GM20431 (cell line): ENCODE measurements around the gene GORASP1.

Experiments
- in situ Hi-C: fragments of 300-500 bp; cut with MseI, MboI; formaldehyde crosslinking; loops from one replicate; pipeline ENCODE4 v1.15.0; 2020; ENCODE audit warnings: low sequenced_read_pairs; ENCODE audit not compliant: unreplicated experiment

The GORASP1 gene

DNA sequence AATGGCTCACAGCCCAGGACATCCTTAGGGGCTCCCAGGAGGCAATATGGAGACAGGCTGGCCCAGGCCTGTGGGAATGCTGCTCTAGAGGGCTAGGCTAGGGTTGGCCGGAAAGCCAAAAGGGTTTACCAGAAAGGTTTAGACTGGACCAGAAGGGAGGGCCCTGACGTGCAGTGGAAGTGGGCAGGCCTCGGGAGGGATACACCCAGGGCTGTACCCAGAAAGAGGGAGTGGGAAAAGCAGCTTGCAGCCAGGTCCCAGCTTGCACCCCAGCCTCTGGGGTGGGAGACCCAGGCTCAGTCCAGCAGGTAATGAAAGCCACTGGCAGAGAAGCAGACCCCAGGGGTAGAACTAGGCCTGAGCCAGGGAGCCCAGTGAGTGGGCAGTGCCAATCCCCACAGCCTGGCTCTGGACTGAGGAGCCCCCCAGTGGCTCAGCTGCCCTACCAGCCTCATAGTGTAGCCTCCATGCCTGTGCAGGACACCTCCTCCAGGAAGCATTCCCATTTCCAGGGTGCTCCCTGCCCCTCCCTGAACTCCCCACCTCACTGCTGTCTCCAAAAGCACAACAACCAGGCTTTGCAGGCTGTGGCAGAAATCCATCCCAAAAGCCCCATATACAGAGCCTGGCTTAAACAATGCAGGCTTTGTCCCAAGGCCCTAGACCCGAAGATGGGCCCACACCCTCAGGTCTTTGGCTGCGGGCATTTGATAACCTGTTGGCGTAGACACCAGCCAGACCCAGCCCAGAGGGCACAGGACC lies 3.5 kb downstream of the GORASP1 start:
- in situ Hi-C loops, result no loop called here

DNA sequence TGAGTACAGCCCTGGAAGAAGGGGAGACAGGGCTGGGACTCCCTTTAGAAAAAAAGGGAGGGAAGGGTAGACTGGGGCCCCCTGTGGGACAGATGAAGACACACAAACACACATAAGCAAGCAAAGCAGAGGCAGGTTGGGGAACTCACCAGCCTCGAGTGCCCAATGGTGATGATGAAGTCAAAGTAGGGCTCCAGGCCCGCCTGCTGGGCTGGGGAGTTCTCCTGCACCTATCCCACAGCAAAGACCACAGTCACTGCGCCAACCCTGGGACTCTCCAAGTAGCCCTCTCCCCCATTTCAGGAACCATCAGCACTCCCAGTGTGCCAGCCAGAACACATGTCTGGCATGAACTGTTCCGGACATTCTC lies 4.1 kb downstream of the GORASP1 start:
- in situ Hi-C loops, result no loop called here

DNA sequence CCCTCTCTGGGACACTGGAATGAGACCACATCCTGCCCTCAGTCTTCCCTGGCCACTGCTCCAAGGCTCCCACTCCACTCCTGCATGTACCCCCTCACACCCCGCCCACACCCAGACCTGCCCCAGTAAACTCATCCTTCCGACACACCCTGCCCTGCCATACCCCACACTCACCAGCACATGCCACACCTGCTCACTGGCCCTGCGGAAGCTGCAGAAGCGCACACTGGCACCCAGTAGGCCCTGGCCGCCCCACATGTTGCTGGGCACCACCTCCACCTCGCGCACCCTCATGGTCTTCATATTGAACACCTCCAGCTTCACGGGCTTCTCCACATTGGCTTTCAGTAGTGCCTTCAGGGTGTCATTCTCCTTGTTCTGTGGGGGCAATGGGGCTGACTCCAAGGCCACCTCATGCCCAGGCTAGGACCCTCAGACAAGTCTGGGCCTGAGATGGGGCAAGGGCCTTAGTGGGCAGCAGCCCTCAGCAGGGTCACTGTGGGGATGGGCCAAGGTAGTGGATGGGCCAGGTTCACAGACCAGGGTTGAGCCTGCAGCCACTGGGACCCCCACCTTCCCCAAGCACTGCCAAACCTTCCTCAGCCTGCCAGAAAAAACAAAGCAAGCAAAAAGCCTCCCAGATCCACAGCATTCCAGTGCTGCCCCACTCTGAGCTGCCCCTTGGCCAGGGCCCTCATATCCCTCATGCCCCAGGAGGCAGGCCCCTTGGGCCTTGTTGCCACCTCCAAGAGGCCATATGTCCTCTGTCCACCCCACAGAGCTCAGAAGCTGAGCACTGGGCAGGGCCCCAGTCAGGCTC lies 4.7 kb downstream of the GORASP1 start:
- in situ Hi-C loops, result no loop called here

DNA sequence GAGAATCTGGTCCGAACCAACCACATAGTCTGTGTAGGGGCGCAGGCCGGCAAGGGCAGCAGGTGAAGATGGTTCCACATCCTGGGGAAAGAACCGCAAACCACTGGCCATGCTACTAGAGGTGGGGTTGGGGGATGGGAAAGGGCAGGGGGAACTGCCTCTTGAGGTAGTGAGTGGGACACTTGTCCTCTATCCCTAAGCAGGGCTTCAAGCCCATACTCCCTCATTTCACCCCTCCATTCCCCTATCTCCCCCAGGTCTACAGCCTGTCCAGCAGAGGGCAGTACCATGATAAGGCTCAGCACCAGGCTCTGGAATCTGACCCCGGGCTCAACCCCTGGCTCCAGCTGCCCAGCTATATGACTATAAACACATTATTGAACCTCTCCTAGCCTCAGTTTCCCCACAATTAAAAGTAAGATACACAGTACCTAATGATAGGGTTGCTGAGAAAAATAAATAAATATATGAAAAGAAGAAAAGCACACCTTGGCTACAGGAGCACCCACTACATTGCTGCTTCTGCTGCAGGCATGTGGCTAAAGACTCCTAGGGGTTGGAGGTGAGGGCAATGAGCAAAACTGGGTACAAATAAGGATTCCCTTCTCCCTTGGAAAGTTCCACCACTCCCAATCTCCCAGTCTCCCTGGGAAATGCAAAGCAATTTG lies 6.3 kb downstream of the GORASP1 start:
- in situ Hi-C loops, result no loop called here

DNA sequence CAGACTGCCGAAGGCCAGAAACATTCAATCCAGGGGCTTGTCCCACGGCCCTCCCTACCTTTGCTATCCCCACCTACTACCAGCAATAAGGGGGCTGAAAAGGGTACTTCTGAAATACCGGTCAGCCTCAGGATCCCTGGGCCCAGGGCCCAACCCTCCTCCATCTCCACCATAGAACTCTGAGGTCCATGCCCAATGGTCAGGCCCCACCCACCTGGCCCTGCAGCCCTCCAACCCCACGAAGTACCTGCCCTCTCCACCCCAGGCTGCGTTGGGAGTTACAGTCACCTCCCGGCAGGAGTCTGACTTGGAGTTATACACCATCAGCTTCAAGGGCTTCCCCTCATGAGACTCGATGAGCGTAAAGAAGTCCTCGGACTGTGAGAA lies 6.9 kb downstream of the GORASP1 start:
- in situ Hi-C loops, result no loop called here

DNA sequence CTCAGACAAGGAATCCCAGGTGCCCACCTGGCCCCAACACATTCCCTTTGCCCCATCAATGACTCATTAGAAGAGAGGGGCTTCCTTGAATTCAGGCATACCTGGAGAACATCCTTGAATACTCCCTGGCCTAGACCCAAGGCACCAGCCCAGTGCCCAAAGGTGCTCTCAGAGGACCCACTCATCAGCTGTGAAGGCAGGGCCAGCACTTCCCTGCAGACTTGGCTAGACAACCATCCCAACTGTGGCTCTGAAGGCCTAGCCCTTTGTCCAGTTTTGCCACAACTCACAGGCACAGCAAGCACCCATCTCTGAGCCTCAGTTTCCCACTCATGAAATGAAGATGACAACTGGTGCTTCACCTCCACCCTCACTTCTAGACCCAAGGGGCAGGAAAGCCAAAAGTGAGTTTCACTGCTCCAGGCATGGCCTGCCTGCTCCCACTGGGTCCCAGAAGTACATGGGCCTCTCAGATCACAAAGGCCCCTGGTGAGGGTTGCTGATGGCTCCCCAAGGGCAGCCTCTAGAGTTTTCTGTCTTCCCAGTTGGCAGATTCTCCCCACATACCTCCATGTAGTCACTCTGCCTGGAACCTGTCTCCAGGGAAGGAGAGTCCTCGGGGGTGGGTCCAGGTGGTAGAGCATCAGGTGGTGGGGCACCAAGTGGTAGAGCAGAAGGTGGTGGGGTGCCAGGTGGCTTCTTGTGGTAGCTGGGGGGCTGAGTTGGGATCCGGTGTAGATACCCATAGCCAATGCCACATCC lies 7.5 kb downstream of the GORASP1 start:
- in situ Hi-C loops, result loop anchor here (25.0 kb wide), 1 partner anchor 187 kb away; the partner anchor contains the start of gene CX3CR1

DNA sequence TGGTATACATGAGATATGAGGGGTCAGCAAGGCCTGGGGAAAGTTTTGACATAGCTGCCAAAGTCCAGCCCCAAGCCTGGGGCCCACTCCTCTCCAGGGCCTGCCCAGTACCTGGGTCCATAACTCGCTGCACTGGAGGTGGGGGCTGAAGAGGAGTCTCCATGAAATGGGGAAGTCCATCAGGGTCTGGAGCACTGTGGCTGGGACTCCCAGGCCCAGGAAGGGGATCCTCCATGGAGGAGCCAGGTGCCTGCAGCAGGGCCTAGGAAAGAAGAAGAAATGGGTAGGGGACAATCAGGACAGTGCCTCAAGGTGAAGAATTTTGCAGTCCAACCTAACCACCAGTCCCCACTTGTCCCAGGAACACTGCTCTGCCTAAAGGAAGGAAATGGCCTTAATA lies 8.2 kb downstream of the GORASP1 start:
- in situ Hi-C loops, result loop anchor here (25.0 kb wide), 1 partner anchor 188 kb away; the partner anchor contains the start of gene CX3CR1

DNA sequence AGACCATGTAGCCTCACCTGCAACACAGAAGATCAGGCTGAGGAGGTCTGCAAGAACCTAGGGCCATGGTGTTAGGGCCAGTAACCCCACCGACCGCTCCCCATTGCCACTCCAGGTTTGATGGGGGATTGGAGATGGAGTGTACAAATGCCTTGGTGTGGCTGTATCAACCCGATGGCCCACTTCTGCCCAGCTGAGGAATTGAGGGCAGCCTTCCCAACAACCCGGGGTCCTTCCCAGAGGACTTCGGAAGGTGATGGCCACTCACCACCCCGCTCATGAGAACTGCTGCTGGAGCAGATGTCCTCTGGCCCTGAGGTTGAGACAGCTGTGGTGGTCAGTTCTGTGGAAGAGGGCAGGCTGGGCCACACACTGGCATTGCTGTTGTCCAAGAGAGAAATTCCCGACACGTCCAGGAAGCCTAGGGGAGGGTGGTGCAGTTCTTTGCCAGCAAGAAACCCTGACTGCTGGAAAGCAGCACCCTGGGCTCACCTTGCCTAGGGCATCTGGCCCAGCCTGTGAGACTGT lies 8.9 kb downstream of the GORASP1 start:
- in situ Hi-C loops, result loop anchor here (25.0 kb wide), 1 partner anchor 189 kb away; the partner anchor contains the start of gene CX3CR1

DNA sequence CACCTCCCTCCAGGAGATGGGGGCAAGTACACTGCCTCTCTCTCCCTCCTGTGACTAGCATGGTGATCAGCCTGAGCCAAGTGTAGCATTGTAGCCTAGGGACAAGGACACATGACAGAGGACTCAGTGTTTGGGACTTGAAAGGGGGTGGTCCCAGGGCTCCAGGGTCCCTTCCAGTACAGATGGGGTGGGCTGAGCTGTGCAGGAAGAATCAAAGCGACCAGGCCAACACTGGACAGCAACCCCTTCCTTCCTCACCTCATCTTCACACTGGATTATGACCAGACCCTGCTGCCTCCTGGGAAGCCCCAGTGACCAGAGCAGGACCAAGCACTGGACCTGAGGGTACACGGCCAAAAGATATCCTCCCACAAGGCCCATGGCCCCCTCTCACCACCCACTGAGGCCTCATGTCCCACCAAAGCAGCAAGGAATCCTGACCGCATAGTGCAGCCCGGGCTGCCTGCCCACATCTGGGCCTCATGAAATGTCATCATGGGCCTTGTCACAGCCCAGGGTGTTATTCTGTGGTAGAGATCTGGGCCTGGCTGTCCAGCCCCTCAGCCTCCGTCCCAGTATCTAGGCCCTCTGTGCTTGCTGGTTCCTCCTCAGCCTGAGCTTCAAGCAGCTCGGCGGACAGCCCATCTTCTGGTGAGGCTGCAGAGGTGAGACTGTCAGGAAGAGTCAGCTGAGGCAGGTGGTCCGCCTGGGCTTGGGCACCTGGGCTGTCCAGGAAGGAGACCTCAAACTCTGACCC lies 9.5 kb downstream of the GORASP1 start:
- in situ Hi-C loops, result loop anchor here (25.0 kb wide), 1 partner anchor 189 kb away; the partner anchor contains the start of gene CX3CR1

DNA sequence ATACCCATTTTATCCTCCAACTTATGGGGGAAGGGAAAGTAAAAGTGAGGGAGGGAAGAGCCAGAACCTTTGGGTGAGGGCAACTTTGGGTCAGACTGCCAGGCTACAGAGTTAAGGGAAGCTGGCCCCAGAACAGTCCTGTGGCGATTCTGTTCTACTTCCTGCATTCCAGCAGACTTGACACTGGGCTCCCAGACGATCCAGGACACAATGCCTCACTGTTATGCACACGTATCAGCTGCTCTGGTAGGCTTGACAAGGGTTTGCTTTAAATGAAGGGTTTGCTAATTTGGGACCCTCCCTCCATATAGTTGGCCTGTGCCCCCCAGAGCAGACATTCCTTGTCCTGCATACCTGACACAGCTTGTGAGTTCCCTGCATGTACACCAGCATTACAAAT lies 10.7 kb downstream of the GORASP1 start:
- in situ Hi-C loops, result loop anchor here (25.0 kb wide), 1 partner anchor 191 kb away; the partner anchor contains the start of gene CX3CR1

DNA sequence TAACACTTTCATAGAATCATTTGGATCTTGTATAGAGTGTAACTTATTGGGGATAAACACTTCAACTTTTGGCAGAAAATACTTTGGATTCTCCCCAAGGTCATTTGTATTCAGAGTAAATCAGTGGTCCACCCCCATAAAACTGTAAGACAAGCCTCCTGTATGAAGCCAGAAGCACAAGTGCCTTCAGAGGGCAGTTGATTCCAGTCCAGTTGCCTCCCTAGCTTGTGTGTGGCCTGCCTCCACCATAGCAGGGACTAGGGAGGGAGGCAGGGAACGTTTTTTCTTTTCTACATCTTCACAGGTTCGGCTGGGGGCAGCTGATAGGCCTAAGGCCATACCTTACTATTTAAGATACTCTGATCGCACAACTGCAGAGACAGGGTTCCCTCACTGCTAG lies 11.6 kb downstream of the GORASP1 start:
- in situ Hi-C loops, result loop anchor here (25.0 kb wide), 1 partner anchor 192 kb away; the partner anchor contains the start of gene CX3CR1

DNA sequence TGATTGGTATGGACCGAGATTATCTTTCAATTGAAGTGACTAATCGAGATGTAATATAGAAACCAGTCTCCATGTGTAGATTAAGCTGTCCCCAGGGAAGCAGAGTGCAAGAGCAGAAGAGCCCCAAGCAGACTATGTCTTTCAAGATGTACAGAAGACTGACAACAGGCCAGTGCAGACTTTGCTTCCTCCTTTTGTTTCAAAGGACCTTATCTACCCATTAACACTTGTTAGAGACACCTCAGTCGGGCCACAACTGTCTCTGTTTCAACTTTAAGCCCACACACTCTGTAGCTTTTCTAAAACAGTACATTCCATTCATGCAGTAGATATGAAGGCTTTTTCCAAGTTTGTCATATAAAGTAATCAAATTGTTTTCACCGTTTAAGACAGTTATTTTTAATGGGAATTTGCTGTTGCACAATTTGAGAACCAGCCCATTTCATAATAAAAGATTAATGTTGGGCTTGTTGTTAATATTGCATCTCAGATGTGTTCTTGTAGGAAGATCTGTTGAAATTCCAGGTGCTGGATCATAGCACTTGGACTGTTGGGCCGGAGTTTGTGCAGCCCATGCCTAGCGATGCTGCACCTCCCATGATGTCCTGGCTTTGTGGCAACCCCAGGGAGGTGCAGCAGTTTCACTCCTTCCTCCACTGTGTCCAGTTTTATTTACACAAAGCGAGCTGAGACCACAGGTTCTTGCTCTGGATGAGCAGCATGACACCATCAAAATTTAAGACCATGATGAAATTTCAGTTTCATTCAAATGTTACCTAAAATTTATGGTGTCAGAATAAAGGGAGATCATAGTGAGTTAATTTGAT lies 12.4 kb downstream of the GORASP1 start:
- in situ Hi-C loops, result loop anchor here (25.0 kb wide), 1 partner anchor 192 kb away; the partner anchor contains the start of gene CX3CR1

DNA sequence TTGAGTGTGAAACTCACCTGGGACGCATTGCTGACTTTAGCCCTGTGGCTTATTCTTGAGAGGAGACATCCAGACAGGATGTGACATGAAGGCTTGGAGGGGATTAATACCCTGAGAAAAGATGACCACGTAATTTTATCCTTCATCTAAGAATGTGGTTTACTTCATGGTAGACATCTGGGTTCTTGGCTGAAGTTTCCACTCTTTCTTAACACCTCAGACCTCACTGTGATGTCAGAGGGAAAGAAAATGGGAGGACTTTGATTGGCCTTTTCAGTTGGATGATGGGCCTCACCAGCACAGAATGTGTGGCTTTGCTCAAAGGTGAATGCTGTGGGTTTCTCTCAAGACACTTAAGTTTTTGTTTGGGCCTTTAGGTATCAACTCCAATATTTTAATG lies 16.5 kb downstream of the GORASP1 start:
- in situ Hi-C loops, result loop anchor here (25.0 kb wide), 1 partner anchor 196 kb away; the partner anchor contains the start of gene CX3CR1

DNA sequence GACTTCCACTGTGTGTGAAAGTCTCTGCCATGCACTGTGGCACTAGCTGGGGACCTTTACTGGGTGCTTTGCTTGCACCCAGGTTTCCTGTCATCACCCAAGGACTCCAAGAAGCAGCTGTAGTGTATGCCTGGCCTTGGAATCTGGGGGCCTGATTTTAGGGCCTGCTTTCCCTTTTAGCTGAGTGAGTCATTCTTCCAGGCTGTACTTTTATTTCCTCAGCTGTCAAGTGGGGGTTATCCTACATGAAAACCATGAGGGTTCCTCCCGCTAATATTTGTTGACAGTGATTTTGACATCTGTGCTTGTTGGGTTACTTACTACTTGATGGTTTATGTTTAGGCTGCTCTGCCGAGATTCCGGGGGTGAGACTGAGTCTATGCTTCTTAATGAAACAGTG lies 18.5 kb downstream of the GORASP1 start:
- in situ Hi-C loops, result loop anchor here (25.0 kb wide), 1 partner anchor 198 kb away; the partner anchor contains the start of gene CX3CR1

DNA sequence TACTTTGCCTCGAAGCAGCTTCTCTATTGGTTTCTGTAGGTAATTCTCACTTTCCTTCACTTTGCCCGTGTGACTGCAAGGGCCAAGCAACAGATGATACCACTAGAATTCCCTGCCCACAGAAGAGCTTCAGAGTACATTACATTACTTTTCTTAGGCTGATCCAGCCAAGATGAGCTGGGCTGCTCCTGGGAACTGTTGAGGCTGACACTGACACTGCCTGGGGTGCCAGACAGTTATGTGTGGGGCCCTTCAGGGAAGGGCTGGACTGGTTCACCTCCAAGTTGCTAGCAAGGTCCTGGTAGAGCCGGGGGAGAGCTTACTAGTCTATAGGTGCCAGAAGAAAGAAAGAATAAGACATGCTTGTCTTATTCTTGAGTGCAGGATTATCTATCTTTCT lies 19.0 kb downstream of the GORASP1 start:
- in situ Hi-C loops, result loop anchor here (25.0 kb wide), 1 partner anchor 199 kb away; the partner anchor contains the start of gene CX3CR1

DNA sequence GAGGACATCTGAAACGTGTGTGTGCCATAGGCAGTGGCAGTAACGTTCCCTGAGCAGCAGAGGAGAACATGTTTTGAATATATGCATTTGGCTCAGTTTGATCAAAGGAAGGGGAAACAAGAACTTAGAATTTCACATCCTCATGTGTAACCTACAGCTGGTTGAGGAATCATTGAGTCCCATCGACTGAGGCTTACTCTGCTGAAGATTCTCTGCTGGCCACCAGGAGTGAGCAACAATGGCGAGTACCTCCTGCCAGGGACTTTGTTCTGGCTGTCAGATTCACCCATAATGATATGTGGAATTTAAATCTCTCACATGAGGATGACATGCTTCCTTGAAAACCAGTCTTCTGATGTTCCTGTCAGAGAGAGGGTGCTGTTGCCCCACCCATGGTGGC lies 21.3 kb downstream of the GORASP1 start:
- in situ Hi-C loops, result loop anchor here (25.0 kb wide), 1 partner anchor 201 kb away; the partner anchor contains the start of gene CX3CR1

DNA sequence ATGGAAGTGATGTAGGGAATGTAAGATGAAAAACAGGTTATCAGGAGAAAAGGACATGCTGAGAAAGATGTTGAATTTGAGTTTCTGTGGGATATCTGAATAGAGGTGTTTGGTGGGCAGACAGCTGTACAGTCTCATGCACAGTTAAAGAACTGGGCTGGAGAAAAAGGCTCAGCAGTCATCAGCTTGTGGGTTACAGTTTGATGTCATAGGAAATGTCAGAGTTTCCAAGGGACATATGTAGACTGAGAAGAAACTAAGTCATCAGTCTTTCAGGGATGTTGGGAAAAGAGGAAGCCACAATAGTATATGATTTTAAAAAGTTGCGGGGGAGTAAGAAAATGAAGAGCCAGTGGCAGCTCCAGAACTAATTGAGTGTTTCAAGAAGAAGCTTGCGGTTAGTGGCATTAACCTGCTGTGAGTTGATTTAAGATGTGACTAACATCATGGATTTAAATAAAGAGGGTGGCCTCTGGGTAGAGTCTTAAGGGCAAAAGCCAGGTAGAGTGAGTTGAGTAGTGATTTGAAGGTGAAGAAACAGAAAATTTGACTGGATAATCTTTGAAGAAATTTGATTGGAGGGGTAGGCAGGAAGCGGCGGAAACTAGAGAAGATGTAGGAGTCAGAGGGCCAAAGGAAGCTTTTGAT lies 24.6 kb downstream of the GORASP1 start:
- in situ Hi-C loops, result loop anchor here (25.0 kb wide), 1 partner anchor 205 kb away; the partner anchor contains the start of gene CX3CR1
